ENCODE data around the gene GATA2. TPM values are rescaled to one million over a fixed set of nuclear protein-coding genes. Genes with fewer than 3 reads are reported as not detected.

Gene GATA2
- total RNA-seq, 1 experiment from 2014 or later = 0.51 TPM

DNA sequence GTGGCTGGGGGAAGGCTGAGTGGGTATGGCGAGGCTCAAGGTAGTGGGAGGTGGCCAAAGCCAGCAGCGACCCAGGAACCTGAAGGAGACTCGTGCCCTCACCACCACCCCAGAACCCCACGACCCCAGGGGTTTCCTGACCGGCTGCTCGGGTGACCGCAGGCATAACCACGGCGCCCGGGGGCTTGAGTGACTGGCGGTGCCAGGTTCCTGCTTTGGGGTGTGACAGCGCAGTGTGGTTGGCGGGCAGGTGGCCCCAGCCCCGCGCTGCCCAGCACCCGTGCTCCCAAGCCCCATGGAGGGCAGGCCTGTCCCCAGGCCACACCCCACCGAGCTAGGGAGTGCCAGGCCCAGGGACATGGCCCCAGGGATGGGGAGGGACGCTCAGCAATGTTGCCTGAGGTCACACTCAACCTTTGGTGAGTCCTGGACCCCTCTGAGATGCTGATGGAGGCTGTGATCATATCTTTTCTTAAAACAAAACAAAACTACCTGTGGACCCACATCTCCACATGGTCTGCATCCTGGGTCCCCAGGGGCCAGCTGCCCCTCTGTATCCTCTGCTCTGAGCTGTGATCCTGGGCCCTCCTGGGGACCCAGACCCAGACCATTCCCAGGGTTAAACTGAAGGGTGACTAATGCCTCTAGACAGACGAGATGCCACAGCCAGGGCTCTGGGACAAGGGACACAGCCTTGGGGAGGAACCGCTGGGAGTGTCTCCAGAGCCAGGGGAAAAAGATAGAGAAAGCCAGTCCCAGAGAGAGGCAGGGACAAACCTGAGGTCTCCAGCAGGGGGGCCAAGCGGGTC is 39.3 kb downstream of the GATA2 start:
- Mint-ChIP-seq H3K27ac (ENCODE audit: low read depth, unreplicated experiment) (no peak overlapping the region), H3K27me3 (ENCODE audit: insufficient read depth, unreplicated experiment) (peaks cover 74% of the 10 kb centered on the region), H3K4me3 (ENCODE audit: unreplicated experiment) (no peak overlapping the region), H3K4me1 (ENCODE audit: insufficient read depth, unreplicated experiment) (no peaks in the 10 kb centered on the region), H3K9me3 (ENCODE audit: unreplicated experiment) (no peaks in the 10 kb centered on the region), H3K36me3 (ENCODE audit: insufficient read depth, unreplicated experiment) (no peaks in the 10 kb centered on the region)
- no TSS peak for BruUV-seq (replicated peaks)
- DNase-seq (ENCODE audit: unreplicated experiment) = no peak
- TF ChIP-seq, protein P1, sequence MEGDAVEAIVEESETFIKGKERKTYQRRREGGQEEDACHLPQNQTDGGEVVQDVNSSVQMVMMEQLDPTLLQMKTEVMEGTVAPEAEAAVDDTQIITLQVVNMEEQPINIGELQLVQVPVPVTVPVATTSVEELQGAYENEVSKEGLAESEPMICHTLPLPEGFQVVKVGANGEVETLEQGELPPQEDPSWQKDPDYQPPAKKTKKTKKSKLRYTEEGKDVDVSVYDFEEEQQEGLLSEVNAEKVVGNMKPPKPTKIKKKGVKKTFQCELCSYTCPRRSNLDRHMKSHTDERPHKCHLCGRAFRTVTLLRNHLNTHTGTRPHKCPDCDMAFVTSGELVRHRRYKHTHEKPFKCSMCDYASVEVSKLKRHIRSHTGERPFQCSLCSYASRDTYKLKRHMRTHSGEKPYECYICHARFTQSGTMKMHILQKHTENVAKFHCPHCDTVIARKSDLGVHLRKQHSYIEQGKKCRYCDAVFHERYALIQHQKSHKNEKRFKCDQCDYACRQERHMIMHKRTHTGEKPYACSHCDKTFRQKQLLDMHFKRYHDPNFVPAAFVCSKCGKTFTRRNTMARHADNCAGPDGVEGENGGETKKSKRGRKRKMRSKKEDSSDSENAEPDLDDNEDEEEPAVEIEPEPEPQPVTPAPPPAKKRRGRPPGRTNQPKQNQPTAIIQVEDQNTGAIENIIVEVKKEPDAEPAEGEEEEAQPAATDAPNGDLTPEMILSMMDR (IDR thresholded peaks at IDR 0.05; ENCODE audit: unreplicated experiment) = no peak
- intact Hi-C loops (cut with micrococcal nuclease) = no loop called here
- CTCF ChIA-PET = no interaction called here
- POLR2A ChIA-PET = no interaction called here

DNA sequence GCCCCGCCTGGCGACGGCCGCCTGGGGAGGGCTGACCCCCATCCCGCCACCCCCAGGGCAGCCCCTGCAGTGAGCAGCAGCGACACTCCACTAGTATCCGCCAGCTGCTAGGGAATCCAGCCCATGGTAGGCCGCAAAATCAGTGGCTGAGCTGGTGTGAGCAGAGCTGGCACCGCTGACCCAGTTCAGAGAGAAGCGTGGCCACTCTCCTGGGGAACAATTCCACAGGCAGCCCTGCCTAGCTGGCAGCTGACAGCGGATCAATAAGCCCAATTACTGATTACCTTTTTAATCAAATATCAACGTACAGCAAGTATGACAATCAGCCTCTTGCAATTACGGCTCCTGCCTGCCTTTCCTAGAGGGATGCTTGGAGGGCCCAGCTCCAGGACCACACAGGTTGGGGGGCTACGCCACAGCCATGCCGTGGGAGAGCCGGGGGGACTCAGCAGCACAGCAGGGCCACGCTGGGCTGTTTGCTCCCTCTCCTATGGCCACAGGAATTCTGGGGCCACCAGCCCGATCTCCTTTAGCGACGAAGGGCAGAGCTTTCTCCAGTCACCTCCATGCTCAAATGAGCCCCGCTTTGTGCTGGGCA is 40.2 kb downstream of the GATA2 start:
- intact Hi-C loops (cut with micrococcal nuclease) = no loop called here
- Mint-ChIP-seq H3K27me3 (ENCODE audit: insufficient read depth, unreplicated experiment) (peaks cover 82% of the 10 kb centered on the region), H3K36me3 (ENCODE audit: insufficient read depth, unreplicated experiment) (no peaks in the 10 kb centered on the region), H3K4me1 (ENCODE audit: insufficient read depth, unreplicated experiment) (no peaks in the 10 kb centered on the region), H3K27ac (ENCODE audit: low read depth, unreplicated experiment) (no peak overlapping the region), H3K9me3 (ENCODE audit: unreplicated experiment) (no peaks in the 10 kb centered on the region), H3K4me3 (ENCODE audit: unreplicated experiment) (no peak overlapping the region)
- BruUV-seq (replicated peaks) = no TSS peak
- DNase-seq (ENCODE audit: unreplicated experiment) = no peak
- ChIA-PET POLR2A (no interaction called here), CTCF (interaction anchor here (0.8 kb wide), 1 partner anchor 79 kb away, joined by 4 read pairs; no protein-coding TSS in a partner anchor)
- TF ChIP-seq, protein P1 (IDR thresholded peaks at IDR 0.05; ENCODE audit: unreplicated experiment) = no peak

- Mint-ChIP-seq H3K4me1 (ENCODE audit: insufficient read depth, unreplicated experiment) (no peaks in the 10 kb centered on the region), H3K27ac (ENCODE audit: low read depth, unreplicated experiment) (no peak overlapping the region), H3K4me3 (ENCODE audit: unreplicated experiment) (no peak overlapping the region), H3K9me3 (ENCODE audit: unreplicated experiment) (no peaks in the 10 kb centered on the region), H3K36me3 (ENCODE audit: insufficient read depth, unreplicated experiment) (no peaks in the 10 kb centered on the region), H3K27me3 (ENCODE audit: insufficient read depth, unreplicated experiment) (peaks cover 88% of the 10 kb centered on the region)
- TF ChIP-seq, protein P1 (IDR thresholded peaks at IDR 0.05; ENCODE audit: unreplicated experiment) = no peak
- DNase-seq (ENCODE audit: unreplicated experiment) = no peak
- ChIA-PET CTCF (interaction anchor here (0.8 kb wide), 1 partner anchor 79 kb away, joined by 4 read pairs; no protein-coding TSS in a partner anchor), POLR2A (no interaction called here)
- intact Hi-C loops (cut with micrococcal nuclease) = no loop called here
- no TSS peak for BruUV-seq (replicated peaks)
Measured at GRCh38 chr3:128452120-128452519, 40.9 kb downstream of the GATA2 start.

GRCh38 chr3:128449111-128449638 is 43.8 kb downstream of the GATA2 start:
- Mint-ChIP-seq H3K4me1 (ENCODE audit: insufficient read depth, unreplicated experiment) (no peaks in the 10 kb centered on the region), H3K27ac (ENCODE audit: low read depth, unreplicated experiment) (no peak overlapping the region), H3K27me3 (ENCODE audit: insufficient read depth, unreplicated experiment) (peaks cover 91% of the 10 kb centered on the region), H3K4me3 (ENCODE audit: unreplicated experiment) (no peak overlapping the region), H3K9me3 (ENCODE audit: unreplicated experiment) (peaks cover 11% of the 10 kb centered on the region), H3K36me3 (ENCODE audit: insufficient read depth, unreplicated experiment) (no peaks in the 10 kb centered on the region)
- BruUV-seq (replicated peaks) = no TSS peak
- ChIA-PET POLR2A (interaction anchor here (0.6 kb wide), 1 partner anchor 25 kb away, joined by 3 read pairs; no protein-coding TSS in a partner anchor), CTCF (no interaction called here)
- intact Hi-C loops (cut with micrococcal nuclease) = no loop called here
- TF ChIP-seq, protein P1 (IDR thresholded peaks at IDR 0.05; ENCODE audit: unreplicated experiment) = no peak
- no peak for DNase-seq (ENCODE audit: unreplicated experiment)

All from MCF 10A (cell line).